ENCODE measurements around the gene RNU2-1.
"Not testable (repeated sequence)": the region's sequence is repeated elsewhere in the genome, so short reads cannot be mapped to it uniquely, and the experiment has no call there.

RNU2-1 gene

GRCh38 chr17:43233877-43234276 is at the start of gene RNU2-1:
Gene RNU2-1, minus strand, starts transcription at chr17:43233977.
- DNase-seq (ENCODE audit: low read depth): not testable (repeated sequence)

GRCh38 chr17:43272914-43273313 is 39.1 kb upstream of the RNU2-1 start:
- not testable (repeated sequence) for DNase-seq (ENCODE audit: low read depth)

- not testable (repeated sequence) for DNase-seq (ENCODE audit: low read depth)
Measured at GRCh38 chr17:43272483-43272882, 38.7 kb upstream of the RNU2-1 start.

GRCh38 chr17:43270552-43271504 is 37.1 kb upstream of the RNU2-1 start:
- DNase-seq (ENCODE audit: low read depth): not testable (repeated sequence)

- not testable (repeated sequence) for DNase-seq (ENCODE audit: low read depth)
Measured at GRCh38 chr17:43246456-43246855, 12.7 kb upstream of the RNU2-1 start.

- not testable (repeated sequence) for DNase-seq (ENCODE audit: low read depth)
Measured at GRCh38 chr17:43240596-43241352, 7.0 kb upstream of the RNU2-1 start.

GRCh38 chr17:43239597-43239996 is 5.8 kb upstream of the RNU2-1 start:
- not testable (repeated sequence) for DNase-seq (ENCODE audit: low read depth)

GRCh38 chr17:43233263-43233662 is 514 bp downstream of the RNU2-1 start:
- DNase-seq (ENCODE audit: low read depth): not testable (repeated sequence)

- not testable (repeated sequence) for DNase-seq (ENCODE audit: low read depth)
Measured at GRCh38 chr17:43232021-43232699, 1.6 kb downstream of the RNU2-1 start.

- not testable (repeated sequence) for DNase-seq (ENCODE audit: low read depth)
Measured at GRCh38 chr17:43231205-43232020, 2.4 kb downstream of the RNU2-1 start.

- not testable (repeated sequence) for DNase-seq (ENCODE audit: low read depth)
Measured at GRCh38 chr17:43228020-43228782, 5.6 kb downstream of the RNU2-1 start, which contains the start of gene CCDC200. Gene CCDC200, minus strand, starts transcription at chr17:43228623. Its CDS starts 69 bp downstream, at chr17:43228554.

GRCh38 chr17:43226393-43226792 is 7.4 kb downstream of the RNU2-1 start:
- no peak for DNase-seq (ENCODE audit: low read depth)

- no peak for DNase-seq (ENCODE audit: low read depth)
Measured at GRCh38 chr17:43224146-43224705, 9.6 kb downstream of the RNU2-1 start.

- no peak for DNase-seq (ENCODE audit: low read depth)
Measured at GRCh38 chr17:43220511-43221125, 13.2 kb downstream of the RNU2-1 start.

GRCh38 chr17:43219746-43220380 is 13.9 kb downstream of the RNU2-1 start:
- no peak for DNase-seq (ENCODE audit: low read depth)

- no peak for DNase-seq (ENCODE audit: low read depth)
Measured at GRCh38 chr17:43219001-43219400, 14.8 kb downstream of the RNU2-1 start.

- DNase-seq (ENCODE audit: low read depth): no peak
Measured at GRCh38 chr17:43217614-43218087, 16.1 kb downstream of the RNU2-1 start.

GRCh38 chr17:43216762-43217613 is 16.8 kb downstream of the RNU2-1 start:
- DNase-seq (ENCODE audit: low read depth): no peak
